ENCODE data around the gene RAB40C. TPM values are rescaled to one million over a fixed set of nuclear protein-coding genes. Genes with fewer than 3 reads are reported as not detected.

Gene RAB40C
- total RNA-seq, 2 experiments from 2014 or later: 10.1 to 10.6 TPM

- ChIA-PET CTCF (no interaction called here), POLR2A (no interaction called here)
- H3K4me1 Mint-ChIP-seq (ENCODE audit: low read depth): no peaks in the 10 kb centered on the region
- H3K27me3 Mint-ChIP-seq: peaks cover 4% of the 10 kb centered on the region
- H3K36me3 Mint-ChIP-seq: no peaks in the 10 kb centered on the region
- intact Hi-C loops (cut with micrococcal nuclease): no loop called here
- H3K27ac Mint-ChIP-seq: no peak overlapping the region
- no peak overlapping the region for H3K4me3 Mint-ChIP-seq
- H3K9me3 Mint-ChIP-seq: no peaks in the 10 kb centered on the region
- DNase-seq: no peak
These were observed 35.1 kb upstream of the RAB40C start for GRCh38 chr16:554640-555365.

- H3K36me3 Mint-ChIP-seq: no peaks in the 10 kb centered on the region
These were observed 34.1 kb upstream of the RAB40C start for GRCh38 chr16:555528-556473.

GRCh38 chr16:556474-557173 is 33.2 kb upstream of the RAB40C start:
- H3K9me3 Mint-ChIP-seq: no peaks in the 10 kb centered on the region

More at GRCh38 chr16:555528-556473, 34.1 kb upstream of the RAB40C start:
- Mint-ChIP-seq H3K9me3 (no peaks in the 10 kb centered on the region), H3K27ac (no peak overlapping the region), H3K27me3 (peaks cover 4% of the 10 kb centered on the region), H3K4me1 (ENCODE audit: low read depth) (no peaks in the 10 kb centered on the region), H3K4me3 (no peak overlapping the region)
- CTCF ChIA-PET: no interaction called here
- DNase-seq: no peak
- intact Hi-C loops (cut with micrococcal nuclease): no loop called here
- POLR2A ChIA-PET: no interaction called here

GRCh38 chr16:557463-558297 is 32.2 kb upstream of the RAB40C start:
- H3K36me3 Mint-ChIP-seq: no peaks in the 10 kb centered on the region
- intact Hi-C loops (cut with micrococcal nuclease): no loop called here
- no peaks in the 10 kb centered on the region for H3K4me1 Mint-ChIP-seq (ENCODE audit: low read depth)
- ChIA-PET CTCF (no interaction called here), POLR2A (no interaction called here)
- no peak for DNase-seq
- peaks cover 7% of the 10 kb centered on the region for H3K27me3 Mint-ChIP-seq
- no peaks in the 10 kb centered on the region for H3K9me3 Mint-ChIP-seq
- no peak overlapping the region for H3K4me3 Mint-ChIP-seq
- no peak overlapping the region for H3K27ac Mint-ChIP-seq

More at GRCh38 chr16:556474-557173, 33.2 kb upstream of the RAB40C start:
- Mint-ChIP-seq H3K4me3 (no peak overlapping the region), H3K27me3 (peaks cover 5% of the 10 kb centered on the region), H3K36me3 (no peaks in the 10 kb centered on the region), H3K27ac (no peak overlapping the region), H3K4me1 (ENCODE audit: low read depth) (no peaks in the 10 kb centered on the region)
- POLR2A ChIA-PET: no interaction called here
- CTCF ChIA-PET: no interaction called here
- no peak for DNase-seq
- intact Hi-C loops (cut with micrococcal nuclease): no loop called here

GRCh38 chr16:558298-559020 is 31.4 kb upstream of the RAB40C start:
- CTCF ChIA-PET: interaction anchor here (0.6 kb wide), 1 partner anchor 61 kb away, joined by 3 read pairs; no protein-coding TSS in a partner anchor
- POLR2A ChIA-PET: no interaction called here
- Mint-ChIP-seq H3K27ac (no peak overlapping the region), H3K4me1 (ENCODE audit: low read depth) (no peaks in the 10 kb centered on the region), H3K9me3 (no peaks in the 10 kb centered on the region), H3K36me3 (no peaks in the 10 kb centered on the region), H3K27me3 (peaks cover 7% of the 10 kb centered on the region), H3K4me3 (no peak overlapping the region)
- intact Hi-C loops (cut with micrococcal nuclease): no loop called here
- no peak for DNase-seq

GRCh38 chr16:559021-559380 is 30.9 kb upstream of the RAB40C start:
- H3K27me3 Mint-ChIP-seq: peaks cover 7% of the 10 kb centered on the region
- ChIA-PET CTCF (interaction anchor here (0.6 kb wide), 1 partner anchor 62 kb away, joined by 3 read pairs; no protein-coding TSS in a partner anchor), POLR2A (no interaction called here)
- H3K9me3 Mint-ChIP-seq: no peaks in the 10 kb centered on the region
- no peak for DNase-seq
- intact Hi-C loops (cut with micrococcal nuclease): no loop called here
- H3K4me1 Mint-ChIP-seq (ENCODE audit: low read depth): no peaks in the 10 kb centered on the region
- no peak overlapping the region for H3K4me3 Mint-ChIP-seq
- H3K36me3 Mint-ChIP-seq: no peaks in the 10 kb centered on the region
- H3K27ac Mint-ChIP-seq: no peak overlapping the region

GRCh38 chr16:559411-560203 is 30.3 kb upstream of the RAB40C start:
- H3K36me3 Mint-ChIP-seq: no peaks in the 10 kb centered on the region
- intact Hi-C loops (cut with micrococcal nuclease): no loop called here
- ChIA-PET POLR2A (no interaction called here), CTCF (no interaction called here)
- no peak for DNase-seq
- no peak overlapping the region for H3K27ac Mint-ChIP-seq
- H3K4me1 Mint-ChIP-seq (ENCODE audit: low read depth): no peaks in the 10 kb centered on the region
- H3K4me3 Mint-ChIP-seq: no peak overlapping the region
- H3K9me3 Mint-ChIP-seq: no peaks in the 10 kb centered on the region
- H3K27me3 Mint-ChIP-seq: peaks cover 7% of the 10 kb centered on the region

- no peaks in the 10 kb centered on the region for H3K4me1 Mint-ChIP-seq (ENCODE audit: low read depth)
- POLR2A ChIA-PET: no interaction called here
- H3K4me3 Mint-ChIP-seq: no peak within 1 kb of the TSS
These were observed 29.6 kb upstream of the RAB40C start, which contains the start of gene PRR35 for GRCh38 chr16:560204-560700. Gene PRR35 (plus strand): TSS chr16:560394. CDS start chr16:563295, 2,901 bp downstream.

GRCh38 chr16:560701-561412 is 29.0 kb upstream of the RAB40C start:
- POLR2A ChIA-PET: no interaction called here
- intact Hi-C loops (cut with micrococcal nuclease): no loop called here

More at GRCh38 chr16:560204-560700, 29.6 kb upstream of the RAB40C start, which contains the start of gene PRR35:
- Mint-ChIP-seq H3K27me3 (peaks cover 7% of the 10 kb centered on the region), H3K27ac (no peak within 1 kb of the TSS), H3K36me3 (no peaks in the 10 kb centered on the region), H3K9me3 (no peaks in the 10 kb centered on the region)
- CTCF ChIA-PET: no interaction called here
- no peak for DNase-seq
- intact Hi-C loops (cut with micrococcal nuclease): no loop called here

GRCh38 chr16:561413-561794 is 28.5 kb upstream of the RAB40C start:
- Mint-ChIP-seq H3K9me3 (no peaks in the 10 kb centered on the region), H3K36me3 (no peaks in the 10 kb centered on the region), H3K27ac (no peak overlapping the region), H3K4me1 (ENCODE audit: low read depth) (peaks cover 1% of the 10 kb centered on the region), H3K27me3 (peaks cover 7% of the 10 kb centered on the region), H3K4me3 (no peak overlapping the region)
- CTCF ChIA-PET: no interaction called here
- no peak for DNase-seq
- POLR2A ChIA-PET: no interaction called here
- intact Hi-C loops (cut with micrococcal nuclease): no loop called here

More at GRCh38 chr16:560701-561412, 29.0 kb upstream of the RAB40C start:
- Mint-ChIP-seq H3K36me3 (no peaks in the 10 kb centered on the region), H3K27me3 (peaks cover 7% of the 10 kb centered on the region), H3K4me1 (ENCODE audit: low read depth) (no peaks in the 10 kb centered on the region), H3K27ac (no peak overlapping the region), H3K4me3 (no peak overlapping the region), H3K9me3 (no peaks in the 10 kb centered on the region)
- no peak for DNase-seq
- CTCF ChIA-PET: no interaction called here
